Measurements from ENCODE around the gene MARF1.
"Not testable (repeated sequence)": the region's sequence is repeated elsewhere in the genome, so short reads cannot be mapped to it uniquely, and the experiment has no call there.

MARF1 gene, protein sequence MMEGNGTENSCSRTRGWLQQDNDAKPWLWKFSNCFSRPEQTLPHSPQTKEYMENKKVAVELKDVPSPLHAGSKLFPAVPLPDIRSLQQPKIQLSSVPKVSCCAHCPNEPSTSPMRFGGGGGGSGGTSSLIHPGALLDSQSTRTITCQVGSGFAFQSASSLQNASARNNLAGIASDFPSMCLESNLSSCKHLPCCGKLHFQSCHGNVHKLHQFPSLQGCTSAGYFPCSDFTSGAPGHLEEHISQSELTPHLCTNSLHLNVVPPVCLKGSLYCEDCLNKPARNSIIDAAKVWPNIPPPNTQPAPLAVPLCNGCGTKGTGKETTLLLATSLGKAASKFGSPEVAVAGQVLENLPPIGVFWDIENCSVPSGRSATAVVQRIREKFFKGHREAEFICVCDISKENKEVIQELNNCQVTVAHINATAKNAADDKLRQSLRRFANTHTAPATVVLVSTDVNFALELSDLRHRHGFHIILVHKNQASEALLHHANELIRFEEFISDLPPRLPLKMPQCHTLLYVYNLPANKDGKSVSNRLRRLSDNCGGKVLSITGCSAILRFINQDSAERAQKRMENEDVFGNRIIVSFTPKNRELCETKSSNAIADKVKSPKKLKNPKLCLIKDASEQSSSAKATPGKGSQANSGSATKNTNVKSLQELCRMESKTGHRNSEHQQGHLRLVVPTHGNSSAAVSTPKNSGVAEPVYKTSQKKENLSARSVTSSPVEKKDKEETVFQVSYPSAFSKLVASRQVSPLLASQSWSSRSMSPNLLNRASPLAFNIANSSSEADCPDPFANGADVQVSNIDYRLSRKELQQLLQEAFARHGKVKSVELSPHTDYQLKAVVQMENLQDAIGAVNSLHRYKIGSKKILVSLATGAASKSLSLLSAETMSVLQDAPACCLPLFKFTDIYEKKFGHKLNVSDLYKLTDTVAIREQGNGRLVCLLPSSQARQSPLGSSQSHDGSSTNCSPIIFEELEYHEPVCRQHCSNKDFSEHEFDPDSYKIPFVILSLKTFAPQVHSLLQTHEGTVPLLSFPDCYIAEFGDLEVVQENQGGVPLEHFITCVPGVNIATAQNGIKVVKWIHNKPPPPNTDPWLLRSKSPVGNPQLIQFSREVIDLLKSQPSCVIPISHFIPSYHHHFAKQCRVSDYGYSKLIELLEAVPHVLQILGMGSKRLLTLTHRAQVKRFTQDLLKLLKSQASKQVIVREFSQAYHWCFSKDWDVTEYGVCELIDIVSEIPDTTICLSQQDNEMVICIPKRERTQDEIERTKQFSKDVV (N-terminal part only)

DNA sequence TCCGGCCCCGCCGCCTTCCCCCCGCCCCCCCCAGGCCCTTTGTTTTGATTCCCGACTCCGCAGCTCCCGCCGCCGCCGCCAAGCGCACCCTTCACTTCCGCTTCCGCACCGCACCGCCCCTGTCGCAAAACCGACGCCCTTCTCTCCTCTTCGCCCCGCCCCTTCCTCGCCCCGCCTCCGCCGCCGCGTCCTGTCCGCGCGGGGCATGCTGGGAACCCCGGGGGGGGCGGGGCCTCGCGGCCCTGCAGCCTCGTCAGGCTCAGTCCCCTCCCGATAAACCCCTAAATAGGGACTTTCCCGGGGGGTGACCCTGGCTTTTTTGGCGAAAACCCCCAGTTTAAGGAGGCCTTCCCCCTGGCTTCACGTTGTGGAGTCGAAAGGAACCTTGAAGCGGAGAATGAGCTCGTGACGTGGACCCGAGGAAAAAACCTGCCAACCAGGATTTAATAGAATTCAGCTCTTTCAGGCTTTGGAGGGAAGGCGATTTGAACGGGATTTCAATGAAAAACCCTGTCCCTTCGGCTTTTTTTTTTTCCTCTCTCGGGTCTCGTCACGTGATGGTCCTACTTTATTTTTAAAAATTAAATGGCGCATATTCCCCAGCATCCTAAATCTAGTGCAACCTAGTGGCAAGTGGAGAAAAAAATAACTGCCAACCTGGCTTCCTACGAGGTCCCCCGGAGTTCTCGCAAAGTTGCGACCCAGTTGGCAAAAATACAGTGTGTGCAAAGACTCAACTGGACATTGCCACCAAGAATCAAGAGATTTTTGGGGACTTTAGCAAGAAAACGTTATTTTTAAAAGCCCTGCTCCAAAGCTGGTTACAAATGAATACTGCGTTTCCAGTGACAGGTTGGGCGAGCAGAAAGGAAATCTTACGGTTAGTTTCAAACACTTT, at the start of gene MARF1:
Gene MARF1, minus strand, starts transcription at position 107 of the 898 bp plus-strand sequence. CDS start 3,921 bp downstream, outside the sequence.
- intact Hi-C loops (cut with DNase I; ENCODE audit: low total_unique reads), result no loop called here
- H3K27ac ChIP-seq, result peak within 1 kb of the TSS; percentile 89 to 97
- peaks cover 0 to 29% (median 18%) of the 10 kb centered on the region in 4 donors for H3K4me1 ChIP-seq
- TF ChIP-seq, protein P1, sequence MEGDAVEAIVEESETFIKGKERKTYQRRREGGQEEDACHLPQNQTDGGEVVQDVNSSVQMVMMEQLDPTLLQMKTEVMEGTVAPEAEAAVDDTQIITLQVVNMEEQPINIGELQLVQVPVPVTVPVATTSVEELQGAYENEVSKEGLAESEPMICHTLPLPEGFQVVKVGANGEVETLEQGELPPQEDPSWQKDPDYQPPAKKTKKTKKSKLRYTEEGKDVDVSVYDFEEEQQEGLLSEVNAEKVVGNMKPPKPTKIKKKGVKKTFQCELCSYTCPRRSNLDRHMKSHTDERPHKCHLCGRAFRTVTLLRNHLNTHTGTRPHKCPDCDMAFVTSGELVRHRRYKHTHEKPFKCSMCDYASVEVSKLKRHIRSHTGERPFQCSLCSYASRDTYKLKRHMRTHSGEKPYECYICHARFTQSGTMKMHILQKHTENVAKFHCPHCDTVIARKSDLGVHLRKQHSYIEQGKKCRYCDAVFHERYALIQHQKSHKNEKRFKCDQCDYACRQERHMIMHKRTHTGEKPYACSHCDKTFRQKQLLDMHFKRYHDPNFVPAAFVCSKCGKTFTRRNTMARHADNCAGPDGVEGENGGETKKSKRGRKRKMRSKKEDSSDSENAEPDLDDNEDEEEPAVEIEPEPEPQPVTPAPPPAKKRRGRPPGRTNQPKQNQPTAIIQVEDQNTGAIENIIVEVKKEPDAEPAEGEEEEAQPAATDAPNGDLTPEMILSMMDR (IDR thresholded peaks at IDR 0.05), result peak; percentile 38 to 42
- no peaks in the 10 kb centered on the region for H3K9me3 ChIP-seq
- H3K36me3 ChIP-seq, result peaks cover 8 to 11% (median 9%) of the 10 kb centered on the region in 3 donors
- peak within 1 kb of the TSS; percentile 74 to 95 for H3K4me3 ChIP-seq
- H3K27me3 ChIP-seq, result no peaks in the 10 kb centered on the region
- peak; percentile 98 to 99 for DNase-seq

DNA sequence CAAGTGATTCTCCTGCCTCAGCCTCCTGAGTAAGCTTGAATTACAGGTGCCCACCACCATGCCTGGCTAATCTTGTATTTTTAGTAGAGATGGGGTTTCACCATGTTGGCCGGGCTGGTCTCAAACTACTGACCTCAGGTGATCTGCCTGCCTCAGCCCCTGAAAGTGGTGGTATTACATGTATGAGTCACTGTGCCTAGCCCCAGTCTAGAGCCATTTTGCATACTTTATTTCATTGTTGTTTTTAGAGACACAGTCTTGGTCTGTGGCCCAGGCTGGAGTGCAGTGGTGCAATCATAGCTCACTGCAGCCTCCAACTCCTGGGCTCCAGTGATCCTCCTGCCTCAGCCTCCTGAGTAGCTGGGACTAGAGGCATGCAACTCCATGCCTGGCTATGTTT, 49.6 kb upstream of the MARF1 start:
- intact Hi-C loops (cut with DNase I; ENCODE audit: low total_unique reads); H3K4me3 ChIP-seq; DNase-seq; H3K27ac ChIP-seq; H3K9me3 ChIP-seq; H3K27me3 ChIP-seq: not testable (repeated sequence)
- Histone ChIP-seq H3K36me3 (peaks cover 43 to 75% (median 74%) of the 10 kb centered on the region in 3 donors), H3K4me1 (peaks cover 0 to 22% (median 2%) of the 10 kb centered on the region in 4 donors)

DNA sequence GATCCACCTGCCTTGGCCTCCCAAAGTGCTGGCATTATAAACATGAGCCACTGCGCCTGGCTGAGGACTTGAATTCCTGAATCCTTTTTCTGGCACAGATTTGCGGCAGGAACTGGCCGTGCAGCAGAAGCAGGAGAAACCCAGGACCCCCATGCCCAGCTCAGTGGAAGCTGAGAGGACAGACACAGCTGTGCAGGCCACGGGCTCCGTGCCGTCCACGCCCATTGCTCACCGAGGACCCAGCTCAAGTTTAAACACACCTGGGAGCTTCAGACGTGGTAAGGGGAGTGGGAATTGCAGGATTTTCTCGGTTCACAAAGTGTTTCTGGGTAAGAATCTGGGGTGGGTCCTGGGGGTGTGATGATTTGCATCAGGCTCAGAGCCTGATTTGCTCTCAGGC, 48.1 kb upstream of the MARF1 start:
- H3K4me3 ChIP-seq, result no peak overlapping the region
- intact Hi-C loops (cut with DNase I; ENCODE audit: low total_unique reads), result no loop called here
- H3K36me3 ChIP-seq, result peaks cover 32 to 74% (median 73%) of the 10 kb centered on the region in 3 donors
- H3K4me1 ChIP-seq, result peaks cover 0 to 22% (median 2%) of the 10 kb centered on the region in 4 donors
- DNase-seq, result no peak
- TF ChIP-seq, protein P1 (IDR thresholded peaks at IDR 0.05), result no peak
- H3K27me3 ChIP-seq, result no peaks in the 10 kb centered on the region
- H3K9me3 ChIP-seq, result no peaks in the 10 kb centered on the region
- peak overlapping the region; percentile 29 to 59 for H3K27ac ChIP-seq

DNA sequence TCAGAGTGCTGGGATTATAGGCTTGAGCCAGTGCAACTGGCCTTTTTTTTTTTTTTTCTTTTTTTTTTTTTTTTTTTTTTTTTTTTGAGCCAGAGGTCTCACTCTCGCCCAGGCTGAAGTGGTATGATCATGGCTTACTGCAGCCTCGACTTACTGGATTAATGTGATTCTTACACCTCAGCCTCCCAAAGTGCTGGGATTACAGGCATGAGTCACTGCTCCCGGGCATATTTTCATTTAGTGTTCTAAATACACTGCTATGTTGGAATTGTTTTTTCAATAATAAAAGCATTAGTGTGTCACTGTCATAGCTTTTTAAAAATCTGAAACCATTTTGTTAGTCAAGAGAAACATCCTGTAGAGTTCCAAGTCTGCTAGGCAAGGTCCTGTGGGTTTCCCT, 47.3 kb upstream of the MARF1 start:
- Histone ChIP-seq H3K36me3 (peaks cover 32 to 75% (median 73%) of the 10 kb centered on the region in 3 donors), H3K4me3 (no peak overlapping the region), H3K27me3 (no peaks in the 10 kb centered on the region), H3K4me1 (peaks cover 0 to 22% (median 2%) of the 10 kb centered on the region in 4 donors), H3K9me3 (no peaks in the 10 kb centered on the region), H3K27ac (peak overlapping the region; percentile 29 to 59)
- TF ChIP-seq, protein P1 (IDR thresholded peaks at IDR 0.05), result no peak
- no peak for DNase-seq
- intact Hi-C loops (cut with DNase I; ENCODE audit: low total_unique reads), result no loop called here

DNA sequence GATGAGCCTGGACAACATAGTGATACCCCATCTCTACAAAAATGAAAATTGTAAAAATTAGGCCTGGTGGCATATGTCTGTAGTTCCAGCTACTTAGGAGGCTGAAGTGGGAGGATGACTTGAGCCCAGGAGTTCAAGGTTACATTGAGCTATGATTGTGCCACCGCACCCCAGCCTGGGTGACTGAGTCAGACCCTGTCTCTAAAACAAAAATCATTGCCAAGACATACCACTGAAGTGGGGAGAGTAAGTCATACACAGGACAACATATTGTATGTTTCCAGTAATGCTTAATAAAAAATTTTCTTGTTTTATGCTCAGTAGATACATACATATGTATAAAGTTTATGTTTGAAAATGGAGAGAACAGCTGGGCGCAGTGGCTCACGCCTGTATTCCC, 46.3 kb upstream of the MARF1 start:
- H3K27me3 ChIP-seq, result no peaks in the 10 kb centered on the region
- TF ChIP-seq, protein P1 (IDR thresholded peaks at IDR 0.05), result no peak

More for the DNA sequence above, 46.3 kb upstream of the MARF1 start:
- H3K36me3 ChIP-seq, result peaks cover 27 to 70% (median 64%) of the 10 kb centered on the region in 3 donors
- no peak overlapping the region for H3K4me3 ChIP-seq
- intact Hi-C loops (cut with DNase I; ENCODE audit: low total_unique reads), result no loop called here
- peaks cover 0 to 22% (median 2%) of the 10 kb centered on the region in 4 donors for H3K4me1 ChIP-seq
- no peak for DNase-seq
- H3K9me3 ChIP-seq, result no peaks in the 10 kb centered on the region
- H3K27ac ChIP-seq, result no peak overlapping the region

All from tibial artery (tissue), 4 donors.